ENCODE results near the gene UNK. TPM values are rescaled to one million over a fixed set of nuclear protein-coding genes. Genes with fewer than 3 reads are reported as not detected.

Gene UNK
- total and polyA plus RNA-seq, 11 donors = 11.3 to 27.5 (median 16.3) TPM

DNA sequence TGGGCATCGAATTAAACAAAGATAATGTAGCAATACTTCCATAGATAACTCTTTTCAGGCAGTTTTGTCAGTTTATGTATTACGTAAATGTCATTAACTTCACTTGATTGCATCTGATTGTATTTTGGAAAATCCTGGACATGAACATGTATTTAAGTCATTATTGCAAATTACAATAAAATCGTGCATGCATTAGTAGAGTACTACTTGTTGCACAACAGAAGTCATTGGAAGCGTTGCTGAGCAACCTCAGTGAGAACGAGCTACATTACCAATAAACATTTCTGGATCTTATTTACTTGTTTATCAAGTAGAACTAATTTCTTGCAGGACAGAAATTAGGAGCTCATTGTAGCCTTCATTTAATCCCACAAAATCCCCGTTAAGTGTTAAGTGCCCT lies 6.6 kb downstream of the UNK start:
- no peaks in the 10 kb centered on the region for H3K9me3 ChIP-seq
- DNase-seq = no peak
- intact Hi-C loops (cut with DNase I) = loop anchor here in 1 of 10 donors (5.0 kb wide), 1 partner anchor 46 kb away; no protein-coding TSS in a partner anchor
- no peak overlapping the region for H3K4me3 ChIP-seq
- 89 to 92% (median 90%) methylated on average over 6 of the region's 6 CpGs for WGBS, 4 donors
- H3K27ac ChIP-seq = no peak overlapping the region
- no peak for ATAC-seq
- no peaks in the 10 kb centered on the region for H3K27me3 ChIP-seq
- H3K36me3 ChIP-seq = peaks cover 0 to 46% (median 29%) of the 10 kb centered on the region in 9 donors
- TF ChIP-seq POLR2A (IDR thresholded peaks at IDR 0.05) (no peak), CTCF (IDR thresholded peaks at IDR 0.05) (no peak)
- peaks cover 0 to 26% (median 9%) of the 10 kb centered on the region in 12 donors for H3K4me1 ChIP-seq

DNA sequence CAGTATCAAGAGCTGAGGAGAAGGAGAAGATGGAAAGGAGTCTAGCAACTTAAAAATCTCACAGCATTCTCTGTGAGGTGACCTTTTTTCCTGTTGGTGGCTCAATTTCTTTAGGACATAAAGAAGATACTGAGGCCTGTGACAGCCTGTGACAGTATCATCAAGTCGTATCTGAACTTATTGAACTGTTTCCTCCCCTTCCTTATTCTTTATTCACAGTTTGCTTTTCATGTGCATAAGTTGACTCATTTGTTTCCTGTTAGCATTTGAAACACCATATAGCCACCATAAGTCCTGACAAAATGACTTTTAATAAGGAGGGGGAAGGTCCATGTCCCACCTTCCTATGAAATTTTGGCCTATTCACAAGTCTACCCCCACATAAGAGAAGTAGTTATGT lies 8.9 kb downstream of the UNK start:
- intact Hi-C loops (cut with DNase I) = loop anchor here in 1 of 10 donors (5.0 kb wide), 1 partner anchor 44 kb away; no protein-coding TSS in a partner anchor
- no peak for TF ChIP-seq POLR2A (IDR thresholded peaks at IDR 0.05)
- no peak for TF ChIP-seq CTCF (IDR thresholded peaks at IDR 0.05)
- Histone ChIP-seq H3K9me3 (no peaks in the 10 kb centered on the region), H3K4me1 (peaks cover 0 to 17% (median 0%) of the 10 kb centered on the region in 12 donors), H3K27ac (no peak overlapping the region), H3K27me3 (no peaks in the 10 kb centered on the region), H3K36me3 (peaks cover 0 to 64% (median 45%) of the 10 kb centered on the region in 9 donors), H3K4me3 (no peak overlapping the region)
- WGBS, 4 donors = 76 to 89% (median 83%) methylated on average over 1 of the region's 1 CpG
- ATAC-seq = no peak
- no peak for DNase-seq

DNA sequence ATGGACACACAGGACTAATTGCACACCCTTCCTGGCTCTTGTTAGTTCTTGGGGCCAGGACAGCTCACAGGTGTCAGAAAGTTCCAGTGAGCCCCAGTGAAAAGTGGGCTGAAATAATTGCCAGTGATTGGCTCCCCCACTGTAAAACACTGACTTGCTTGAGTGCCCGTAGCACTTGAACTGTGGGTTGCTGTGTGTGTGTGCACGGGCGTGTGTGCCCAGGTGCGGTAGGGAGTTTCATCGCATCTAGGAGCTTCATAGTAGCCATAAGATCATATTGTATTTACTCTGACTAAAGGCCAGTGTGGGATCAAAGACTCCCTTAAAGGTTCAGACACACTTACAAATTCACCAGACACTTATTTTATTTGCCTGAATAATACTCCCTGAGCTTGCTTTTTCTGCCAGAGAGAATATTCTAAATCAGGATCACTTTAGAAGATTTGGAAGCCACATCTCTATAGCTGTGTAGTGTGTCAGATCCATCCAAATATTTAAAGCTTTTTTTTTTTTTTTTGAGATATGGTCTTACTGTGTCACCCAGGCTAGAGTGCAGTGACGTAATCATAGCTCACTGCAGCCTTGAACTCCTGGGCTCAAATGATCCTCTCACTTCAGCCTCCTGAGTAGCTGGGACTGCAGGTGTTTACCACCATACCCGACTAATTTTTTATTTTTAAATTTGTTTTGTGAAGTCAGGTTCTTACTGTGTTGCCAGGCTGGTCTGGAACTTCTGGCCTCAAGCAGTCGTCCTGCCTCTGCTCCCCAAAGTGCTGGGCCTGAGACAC lies 11.4 kb downstream of the UNK start:
- H3K27ac ChIP-seq = no peak overlapping the region
- intact Hi-C loops (cut with DNase I) = loop anchor here in 1 of 10 donors (2.0 kb wide), 1 partner anchor 19 kb away; no protein-coding TSS in a partner anchor
- no peaks in the 10 kb centered on the region for H3K27me3 ChIP-seq
- peaks cover 0 to 82% (median 63%) of the 10 kb centered on the region in 9 donors for H3K36me3 ChIP-seq
- no peak overlapping the region for H3K4me3 ChIP-seq
- no peak for TF ChIP-seq POLR2A (IDR thresholded peaks at IDR 0.05)
- DNase-seq (no peak), ATAC-seq (no peak)
- H3K9me3 ChIP-seq = no peaks in the 10 kb centered on the region
- 93 to 96% (median 95%) methylated on average over 8 of the region's 8 CpGs for WGBS, 4 donors
- peaks cover 0 to 17% (median 0%) of the 10 kb centered on the region in 12 donors for H3K4me1 ChIP-seq

DNA sequence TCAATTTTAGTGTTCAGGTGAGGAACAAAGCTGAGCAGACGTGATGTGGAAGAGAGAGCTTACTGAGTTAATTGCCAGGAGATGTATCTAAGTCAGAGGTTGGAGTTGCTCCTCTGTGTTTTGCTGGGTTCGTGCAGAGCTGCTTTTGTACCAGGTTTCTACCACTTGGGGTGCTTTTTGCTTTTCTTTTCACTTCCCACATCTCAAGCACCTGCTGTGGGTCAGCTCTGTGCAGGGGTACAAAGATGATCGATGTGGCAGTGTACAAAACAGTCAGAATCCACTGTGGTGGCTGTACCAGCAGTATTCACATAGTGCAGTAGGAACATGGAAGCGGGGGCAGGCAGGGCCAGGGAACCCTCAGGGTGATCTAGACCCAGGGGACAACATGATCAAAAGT lies 14.8 kb downstream of the UNK start:
- Histone ChIP-seq H3K9me3 (no peaks in the 10 kb centered on the region), H3K27ac (no peak overlapping the region), H3K27me3 (no peaks in the 10 kb centered on the region), H3K36me3 (peaks cover 0 to 66% (median 45%) of the 10 kb centered on the region in 9 donors), H3K4me1 (no peaks in the 10 kb centered on the region), H3K4me3 (no peak overlapping the region)
- 88 to 91% (median 89%) methylated on average over 4 of the region's 4 CpGs for WGBS, 4 donors
- ATAC-seq (peak in 1 of 4 donors; percentile 14), DNase-seq (no peak)
- intact Hi-C loops (cut with DNase I) = no loop called here
- no peak for TF ChIP-seq POLR2A (IDR thresholded peaks at IDR 0.05)
- no peak for TF ChIP-seq CTCF (IDR thresholded peaks at IDR 0.05)

Measured in heart left ventricle (tissue), 16 donors.